ENCODE results near the gene DOC2A.

The DOC2A gene

DNA sequence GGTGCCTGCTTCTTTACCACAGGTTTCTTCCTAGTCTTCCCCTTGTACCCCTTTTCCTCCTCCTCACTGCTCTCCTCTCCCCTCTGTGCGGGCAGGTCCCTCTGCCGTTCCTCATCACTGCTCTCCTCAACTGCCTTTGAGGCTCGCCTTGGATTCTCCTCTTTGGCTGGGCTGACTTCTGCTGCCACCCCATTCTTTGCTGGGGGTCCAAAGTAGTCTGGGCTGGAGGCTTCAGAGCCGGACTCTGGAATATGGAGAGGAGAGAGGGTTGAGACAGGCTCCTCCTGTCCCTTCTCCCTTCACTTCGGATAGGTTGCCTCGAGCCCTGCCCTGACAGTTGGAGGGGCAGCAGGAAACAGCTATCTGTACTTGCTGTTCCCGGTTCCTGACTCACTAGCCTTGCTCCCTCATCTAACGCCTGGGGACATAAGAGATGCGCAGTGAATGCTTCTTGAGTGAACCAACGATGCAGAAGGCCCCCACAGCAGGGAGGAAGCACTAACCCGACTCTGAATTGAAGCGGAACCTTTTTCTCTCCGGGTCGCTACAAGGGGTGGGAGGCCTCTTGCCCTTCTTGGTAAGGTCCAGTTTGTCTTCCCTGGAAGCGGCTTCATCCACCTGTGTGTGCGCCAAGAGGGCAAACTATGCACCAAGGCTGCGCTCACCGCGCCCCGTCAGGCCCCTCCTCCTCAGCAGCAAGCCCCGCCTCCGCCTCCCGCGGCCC is 16.1 kb downstream of the DOC2A start:
- Histone ChIP-seq H3K27me3 (ENCODE audit: control insufficient read depth, insufficient read depth, low read length) (no peaks in the 10 kb centered on the region), H3K79me2 (peaks cover 5% of the 10 kb centered on the region), H3K9ac (peak overlapping the region; percentile 88), H3K4me3 (ENCODE audit: low read depth, low read length) (peak overlapping the region; percentile 90), H3K36me3 (ENCODE audit: control insufficient read depth, insufficient read depth, low read length) (no peaks in the 10 kb centered on the region), H3K9me3 (ENCODE audit: control insufficient read depth, low read length) (no peaks in the 10 kb centered on the region), H3K27ac (peak overlapping the region; percentile 98), H3K4me1 (peaks cover 10% of the 10 kb centered on the region), H3K4me2 (ENCODE audit: low read length) (peak overlapping the region; percentile 71), H2AFZ (peak overlapping the region; percentile 99)
- TF ChIP-seq CTCF (IDR thresholded peaks at IDR 0.05), result no peak

GRCh38 chr16:29993903-29994599 is 16.8 kb downstream of the DOC2A start:
- Histone ChIP-seq H3K27me3 (ENCODE audit: control insufficient read depth, insufficient read depth, low read length) (no peaks in the 10 kb centered on the region), H3K9ac (no peak overlapping the region), H3K9me3 (ENCODE audit: control insufficient read depth, low read length) (no peaks in the 10 kb centered on the region), H3K4me2 (ENCODE audit: low read length) (no peak overlapping the region), H2AFZ (no peak overlapping the region), H3K27ac (no peak overlapping the region), H3K79me2 (peaks cover 5% of the 10 kb centered on the region), H3K36me3 (ENCODE audit: control insufficient read depth, insufficient read depth, low read length) (no peaks in the 10 kb centered on the region), H3K4me1 (peaks cover 10% of the 10 kb centered on the region), H3K4me3 (ENCODE audit: low read depth, low read length) (no peak overlapping the region)
- TF ChIP-seq CTCF (IDR thresholded peaks at IDR 0.05), result no peak

GRCh38 chr16:29993191-29993902 is 17.5 kb downstream of the DOC2A start:
- Histone ChIP-seq H3K36me3 (ENCODE audit: control insufficient read depth, insufficient read depth, low read length) (no peaks in the 10 kb centered on the region), H3K4me3 (ENCODE audit: low read depth, low read length) (no peak overlapping the region), H2AFZ (no peak overlapping the region), H3K9ac (no peak overlapping the region), H3K9me3 (ENCODE audit: control insufficient read depth, low read length) (no peaks in the 10 kb centered on the region), H3K79me2 (peaks cover 5% of the 10 kb centered on the region), H3K4me1 (peaks cover 10% of the 10 kb centered on the region), H3K27ac (no peak overlapping the region), H3K27me3 (ENCODE audit: control insufficient read depth, insufficient read depth, low read length) (no peaks in the 10 kb centered on the region), H3K4me2 (ENCODE audit: low read length) (no peak overlapping the region)
- no peak for TF ChIP-seq CTCF (IDR thresholded peaks at IDR 0.05)

- no peak for TF ChIP-seq CTCF (IDR thresholded peaks at IDR 0.05)
- Histone ChIP-seq H3K36me3 (ENCODE audit: control insufficient read depth, insufficient read depth, low read length) (no peaks in the 10 kb centered on the region), H3K4me2 (ENCODE audit: low read length) (no peak overlapping the region), H3K79me2 (peaks cover 5% of the 10 kb centered on the region), H3K27me3 (ENCODE audit: control insufficient read depth, insufficient read depth, low read length) (no peaks in the 10 kb centered on the region), H3K27ac (no peak overlapping the region), H3K4me1 (peaks cover 10% of the 10 kb centered on the region), H3K4me3 (ENCODE audit: low read depth, low read length) (no peak overlapping the region), H3K9ac (no peak overlapping the region), H2AFZ (no peak overlapping the region), H3K9me3 (ENCODE audit: control insufficient read depth, low read length) (no peaks in the 10 kb centered on the region)
These were observed 18.4 kb downstream of the DOC2A start for GRCh38 chr16:29992344-29992967.
